GM12878 (cell line): ENCODE results near the gene ZSWIM3. TPM values are rescaled to one million over a fixed set of nuclear protein-coding genes. Genes with fewer than 3 reads are reported as not detected.
"Not testable (repeated sequence)": the region's sequence is repeated elsewhere in the genome, so short reads cannot be mapped to it uniquely, and the experiment has no call there.

ENCODE experiments used
- ATAC-seq: fragments of 200-7000 bp; cut with Tn5 transposase; 3 replicates; pipeline ENCODE4 v1.9.1; 2020; ENCODE audit warnings: mild to moderate bottlenecking, moderate library complexity
- BruUV-seq: library from RNA; stranded (reverse); fragments of 400-500 nt; replicated peaks from 2 replicates; lab custom pipeline; 2021; lab: Mats Ljungman, UMichigan
- CTCF ChIA-PET: fragments of 300-600 bp; sonication (Branson Sonifier 250); formaldehyde crosslinking; extraction: SDS; loops from one replicate; lab custom pipeline; 2021; ENCODE audit warnings: inconsistent platforms; lab: Yijun Ruan, JAX
- POLR2A ChIA-PET: fragments of 350-600 bp; formaldehyde crosslinking; extraction: SDS; loops from one replicate; lab custom pipeline; 2021; ENCODE audit warnings: inconsistent platforms; lab: Charles Lee
- RAD21 ChIA-PET: fragments of 300-600 bp; sonication (Branson Sonifier 250); formaldehyde crosslinking; loops from one replicate; lab custom pipeline; 2023; ENCODE audit warnings: antibody characterized with exemption; ENCODE audit not compliant: unreplicated experiment; lab: Charles Lee
- SMC1A ChIA-PET: fragments of 300-600 bp; sonication (Branson Sonifier 250); formaldehyde crosslinking; loops from one replicate; lab custom pipeline; 2023; ENCODE audit not compliant: unreplicated experiment, uncharacterized antibody; lab: Charles Lee
- DNase-seq: peaks from one replicate; pipeline ENCODE4 v3.0.0-alpha.2; 2011; ENCODE audit warnings: low read depth, low spot score
- FAIRE-seq: peaks from 3 replicates; lab custom pipeline; 2011; peaks lifted over from hg19 to GRCh38; lab: Jason Lieb, UNC
- H2AFZ ChIP-seq: 2 replicates; pipeline ENCODE4 v1.6.0; 2011; ENCODE audit warnings: low read depth, low read length, control low read depth; ENCODE audit not compliant: control insufficient read depth
- H3K27ac ChIP-seq: 2 replicates; pipeline ENCODE4 v1.5.1; 2011; ENCODE audit warnings: control low read depth; ENCODE audit not compliant: control insufficient read depth, insufficient read depth
- H3K27me3 ChIP-seq, 2 experiments: replicated peaks in 1 of 2; 2 replicates each; pipeline versions ENCODE4 v1.6.0 to v1.6.1; 2011; ENCODE audit warnings: low read length in 1 of 2; ENCODE audit not compliant: control insufficient read depth in 2 of 2, insufficient read depth in 2 of 2
- H3K36me3 ChIP-seq, 2 experiments: 2 replicates each; pipeline ENCODE4 v1.5.1; 2011; ENCODE audit warnings: low read length in 1 of 2; ENCODE audit not compliant: control insufficient read depth in 2 of 2, insufficient read depth in 2 of 2
- H3K4me1 ChIP-seq: 2 replicates; pipeline ENCODE4 v1.6.1; 2011; ENCODE audit warnings: mild to moderate bottlenecking, low read length, moderate library complexity, mixed read lengths; ENCODE audit not compliant: control insufficient read depth, insufficient read depth
- H3K4me2 ChIP-seq: 2 replicates; pipeline ENCODE4 v1.6.0; 2011; ENCODE audit warnings: control low read depth; ENCODE audit not compliant: control insufficient read depth, insufficient read depth
- H3K4me3 ChIP-seq: fragments of 200-600 bp; sonication (generic); 2 replicates; pipeline ENCODE4 v1.5.1; 2016
- H3K79me2 ChIP-seq: 2 replicates; pipeline ENCODE4 v1.6.0; 2011; ENCODE audit warnings: low read length; ENCODE audit not compliant: control insufficient read depth, insufficient read depth
- H3K9ac ChIP-seq: 2 replicates; pipeline ENCODE4 v1.8.0; 2011; ENCODE audit warnings: low read length, control low read depth, mixed read lengths; ENCODE audit not compliant: control insufficient read depth, insufficient read depth
- H3K9me3 ChIP-seq: replicated peaks from 3 replicates; pipeline ENCODE4 v1.5.1; 2011; ENCODE audit warnings: mild to moderate bottlenecking, low read length; ENCODE audit not compliant: control insufficient read depth, insufficient read depth
- H4K20me1 ChIP-seq: 2 replicates; pipeline ENCODE4 v1.6.0; 2011; ENCODE audit not compliant: control insufficient read depth, insufficient read depth
- PML ChIP-seq: IDR thresholded peaks from 2 replicates; pipeline ENCODE4 v1.6.1; 2012; ENCODE audit warnings: low read length, inconsistent platforms
- SIX5 ChIP-seq: IDR thresholded peaks from 2 replicates; pipeline ENCODE4 v1.6.1; 2011; ENCODE audit warnings: mild to moderate bottlenecking, low read depth, low read length, moderate library complexity; ENCODE audit not compliant: severe bottlenecking
- SREBF1 ChIP-seq: IDR thresholded peaks from 2 replicates; pipeline ENCODE4 v1.6.1; 2012; ENCODE audit warnings: mild to moderate bottlenecking, low read length
- WGBS: methylation state at CpG from one replicate; pipeline ENCODE4 v1.1.6; 2016; ENCODE audit warnings: low lambda C conversion rate; ENCODE audit not compliant: insufficient replicate concordance, insufficient coverage; ENCODE audit errors: missing lambda C conversion rate; 5-methylcytosine and 5-hydroxymethylcytosine counted together
- in situ Hi-C: fragments of 300-500 bp; cut with MboI; formaldehyde crosslinking; loops from 9 replicates; pipeline ENCODE4 v1.14.3; 2018; ENCODE audit warnings: mixed read lengths
- intact Hi-C: fragments of 100-400 bp; cut with micrococcal nuclease; formaldehyde crosslinking; loops from one replicate; pipeline ENCODE4 v1.14.2; 2022; ENCODE audit not compliant: unreplicated experiment
- polyA plus RNA-seq, 11 experiments: library from polyadenylated mRNA; depleted of rRNA in 4 of 11; unstranded in 6 of 11; stranded (reverse) in 5 of 11; fragments of >200 nt; fragmentation: Nextera tagmentation in 4 of 11; fragmentation: Illumina TruSeq in 1 of 11; extraction: Ambion mirVana in 4 of 11; extraction: Trizol in 1 of 11; gene quantifications; 1 replicate in 1 of 11; 2 replicates in 10 of 11; pipeline versions ENCODE4 v1.2.1 to v1.2.3, GENCODE V29; 2011 to 2016; ENCODE audit warnings: inconsistent platforms in 2 of 11, missing spikeins in 2 of 11, low read depth in 1 of 11
- total RNA-seq, 4 experiments: library from RNA; depleted of rRNA in 3 of 4; stranded (reverse); fragments of >200 nt in 3 of 4; fragmentation: Illumina TruSeq in 1 of 4; extraction: Trizol in 1 of 4; gene quantifications; 2 replicates each; pipeline versions ENCODE4 v1.2.1 to v1.2.3, GENCODE V29; 2013 to 2021

Gene ZSWIM3
- total and polyA plus RNA-seq, 10 of the 15 experiments (the other 5 are each of a cell fraction or from before 2014, with no cell fraction given), result 1.6 to 5.1 (median 4.2) TPM

GRCh38 chr20:45873409-45874103 lies 16.1 kb downstream of the ZSWIM3 start:
- no peak for DNase-seq
- 92% methylated on average over 1 of the region's 1 CpG for WGBS
- no peaks in the 10 kb centered on the region for H3K9me3 ChIP-seq
- SMC1A ChIA-PET, result no interaction called here
- H4K20me1 ChIP-seq, result no peaks in the 10 kb centered on the region
- no peaks in the 10 kb centered on the region for H3K79me2 ChIP-seq
- no peak for ATAC-seq
- FAIRE-seq, result no peak
- no peak for TF ChIP-seq PML
- no peak for TF ChIP-seq SREBF1
- TF ChIP-seq SIX5, result no peak
- H3K9ac ChIP-seq, result no peak overlapping the region
- no peak overlapping the region for H3K4me3 ChIP-seq
- in situ Hi-C loops (no loop called here), intact Hi-C loops (no loop called here)
- H3K4me2 ChIP-seq, result no peak overlapping the region
- RAD21 ChIA-PET, result interaction anchor here (1.3 kb wide), 1 partner anchor 75 kb away, joined by 3 read pairs; no protein-coding TSS in a partner anchor
- no TSS peak for BruUV-seq
- no peaks in the 10 kb centered on the region for H3K27me3 ChIP-seq
- CTCF ChIA-PET, result no interaction called here
- no peak overlapping the region for H2AFZ ChIP-seq
- H3K27ac ChIP-seq, result no peak overlapping the region
- POLR2A ChIA-PET, result no interaction called here
- H3K36me3 ChIP-seq, result peaks cover 2 to 3% of the 10 kb centered on the region in 2 experiments; a peak in 1 of 4 replicates
- no peaks in the 10 kb centered on the region for H3K4me1 ChIP-seq

- H3K4me2 ChIP-seq, FAIRE-seq, H3K27ac ChIP-seq, SMC1A ChIA-PET, DNase-seq, POLR2A ChIA-PET, ATAC-seq, H3K27me3 ChIP-seq, H3K9ac ChIP-seq, H3K36me3 ChIP-seq, in situ Hi-C loops, H3K4me1 ChIP-seq, intact Hi-C loops, H3K4me3 ChIP-seq, H4K20me1 ChIP-seq, H2AFZ ChIP-seq, H3K9me3 ChIP-seq, H3K79me2 ChIP-seq, BruUV-seq: not testable (repeated sequence)
- ChIA-PET CTCF (interaction anchor here (0.8 kb wide), 1 partner anchor 9 kb away, joined by 3 read pairs; no protein-coding TSS in a partner anchor), RAD21 (interaction anchor here (1.3 kb wide), 1 partner anchor 75 kb away, joined by 3 read pairs; no protein-coding TSS in a partner anchor)
- 90% methylated on average over 10 of the region's 10 CpGs for WGBS
Measured at GRCh38 chr20:45874104-45874481, 16.7 kb downstream of the ZSWIM3 start.
